Mucosa of descending colon (tissue), 3 donors: Measurements from ENCODE around the gene CIB4. TPM values are rescaled to one million over a fixed set of nuclear protein-coding genes. Genes with fewer than 3 reads are reported as not detected.

ENCODE experiments used
- ATAC-seq: fragments of 200-7000 bp; cut with Tn5 transposase; one replicate; pipeline ENCODE4 v1.9.1; 2020; ENCODE audit warnings: mild to moderate bottlenecking, moderate library complexity
- DNase-seq, 3 donors: peaks; one replicate each; pipeline ENCODE4 v3.0.0-alpha.2; 2020
- H3K36me3 ChIP-seq: fragments of 200-600 bp; one replicate; pipeline ENCODE4 v1.8.0; 2021; ENCODE audit warnings: low read depth, mild to moderate bottlenecking
- H3K4me1 ChIP-seq: fragments of 200-600 bp; one replicate; pipeline ENCODE4 v1.8.0; 2021; ENCODE audit warnings: low read depth, mild to moderate bottlenecking
- H3K4me3 ChIP-seq: fragments of 200-600 bp; one replicate; pipeline ENCODE4 v1.8.0; 2021; ENCODE audit warnings: mild to moderate bottlenecking
- H3K9me3 ChIP-seq: fragments of 200-600 bp; one replicate; pipeline ENCODE4 v1.8.0; 2021; ENCODE audit warnings: mild to moderate bottlenecking
- intact Hi-C, 2 donors: fragments of 100-400 bp; cut with DNase I in 1 of 2; cut with micrococcal nuclease in 1 of 2; formaldehyde crosslinking; loops; one replicate each; pipeline versions ENCODE4 v1.11.0 to v1.11.1; 2022; cut with DNase I, micrococcal nuclease
- total RNA-seq, 3 donors: library from RNA; stranded (reverse); fragmentation: NEBNext Ultra II Directional in 2 of 3; extraction: Animal tissue kit (Norgen Biotek cat#: 25700) in 2 of 3; gene quantifications; one replicate each; pipeline versions ENCODE4 v1.2.1 to v1.2.4, GENCODE V29; 2021 to 2023
- TF ChIP-seq, protein P1 (sequence below): fragments of 200-600 bp; IDR thresholded peaks from one replicate; pipeline ENCODE4 v1.8.0; 2022; ENCODE audit warnings: antibody characterized with exemption, mild to moderate bottlenecking
- donor health status: DM: no; HTN: no; CAD: no; lungs with moderate emphysema.
- donor health status: DM: no; HTN: no; CAD: no.
- donor health status: DM: no; HTN: yes; CAD: no.

Gene CIB4
- total RNA-seq, 3 donors from 2014 or later, result 0.60 TPM; not detected in 2

DNA sequence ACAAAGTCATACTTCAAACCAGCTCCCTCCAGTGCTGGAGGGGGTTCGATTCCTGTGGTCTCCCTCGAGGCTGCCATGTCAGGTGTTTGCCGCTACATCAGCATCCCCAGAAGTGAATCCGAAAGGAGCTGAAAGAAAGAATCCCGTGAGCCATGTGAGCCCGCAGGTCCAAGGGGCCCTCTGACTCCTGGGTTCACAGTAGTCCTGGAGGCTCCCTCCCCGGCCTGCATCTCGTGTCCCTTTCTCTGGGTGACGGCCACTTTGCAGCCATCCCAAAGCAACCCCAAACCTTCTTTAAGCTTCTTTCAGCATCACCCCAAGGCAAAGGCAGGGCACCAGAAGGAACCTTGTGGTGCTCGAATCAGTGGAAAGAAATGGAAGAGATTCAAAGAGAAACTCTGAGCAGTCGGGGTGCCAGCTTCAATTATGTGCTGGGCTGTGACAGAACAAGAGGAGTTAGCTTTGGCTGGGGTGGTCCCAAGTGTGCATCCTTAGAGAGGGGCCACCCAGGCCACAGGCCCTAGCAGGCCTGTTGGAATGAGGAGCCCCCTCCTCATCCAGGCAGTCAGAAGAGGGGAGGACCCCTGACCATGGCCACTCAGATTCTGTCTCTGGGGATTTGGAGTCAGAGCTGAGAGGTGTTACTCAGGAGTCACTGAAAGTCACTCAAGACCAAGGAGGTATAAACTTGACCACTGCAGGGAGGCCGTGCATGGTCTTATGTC is 59.7 kb downstream of the CIB4 start:
- no peaks in the 10 kb centered on the region for H3K9me3 ChIP-seq
- no peaks in the 10 kb centered on the region for H3K36me3 ChIP-seq
- TF ChIP-seq, protein P1, sequence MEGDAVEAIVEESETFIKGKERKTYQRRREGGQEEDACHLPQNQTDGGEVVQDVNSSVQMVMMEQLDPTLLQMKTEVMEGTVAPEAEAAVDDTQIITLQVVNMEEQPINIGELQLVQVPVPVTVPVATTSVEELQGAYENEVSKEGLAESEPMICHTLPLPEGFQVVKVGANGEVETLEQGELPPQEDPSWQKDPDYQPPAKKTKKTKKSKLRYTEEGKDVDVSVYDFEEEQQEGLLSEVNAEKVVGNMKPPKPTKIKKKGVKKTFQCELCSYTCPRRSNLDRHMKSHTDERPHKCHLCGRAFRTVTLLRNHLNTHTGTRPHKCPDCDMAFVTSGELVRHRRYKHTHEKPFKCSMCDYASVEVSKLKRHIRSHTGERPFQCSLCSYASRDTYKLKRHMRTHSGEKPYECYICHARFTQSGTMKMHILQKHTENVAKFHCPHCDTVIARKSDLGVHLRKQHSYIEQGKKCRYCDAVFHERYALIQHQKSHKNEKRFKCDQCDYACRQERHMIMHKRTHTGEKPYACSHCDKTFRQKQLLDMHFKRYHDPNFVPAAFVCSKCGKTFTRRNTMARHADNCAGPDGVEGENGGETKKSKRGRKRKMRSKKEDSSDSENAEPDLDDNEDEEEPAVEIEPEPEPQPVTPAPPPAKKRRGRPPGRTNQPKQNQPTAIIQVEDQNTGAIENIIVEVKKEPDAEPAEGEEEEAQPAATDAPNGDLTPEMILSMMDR, result no peak
- no peak overlapping the region for H3K4me3 ChIP-seq
- ATAC-seq (no peak), DNase-seq (peak in 1 of 3 donors; percentile 19)
- intact Hi-C loops, result no loop called here
- H3K4me1 ChIP-seq, result no peaks in the 10 kb centered on the region

DNA sequence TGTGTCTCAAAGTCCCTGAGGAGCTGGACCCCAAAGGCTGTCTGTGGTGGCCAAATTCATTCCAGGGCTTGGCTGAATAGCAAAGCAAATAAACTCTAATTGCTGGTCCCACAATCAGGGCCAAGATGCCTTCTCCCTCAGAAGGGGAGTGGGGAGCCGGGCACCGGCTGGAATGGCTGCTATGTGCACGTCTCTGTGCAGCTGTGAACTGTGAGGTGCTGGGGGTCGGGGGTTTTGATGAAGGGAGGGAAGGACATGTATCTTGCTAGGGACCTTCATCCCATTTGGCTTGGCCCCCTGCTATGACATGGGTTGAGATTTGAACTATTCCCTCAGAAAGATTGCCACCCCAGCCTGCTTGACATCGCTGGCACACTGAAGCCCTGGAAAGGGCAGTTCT is 60.4 kb downstream of the CIB4 start:
- intact Hi-C loops, result no loop called here
- DNase-seq (peak in 1 of 3 donors; percentile 7), ATAC-seq (no peak)
- Histone ChIP-seq H3K4me1 (no peaks in the 10 kb centered on the region), H3K9me3 (no peaks in the 10 kb centered on the region), H3K4me3 (no peak overlapping the region), H3K36me3 (no peaks in the 10 kb centered on the region)
- TF ChIP-seq, protein P1, result no peak

DNA sequence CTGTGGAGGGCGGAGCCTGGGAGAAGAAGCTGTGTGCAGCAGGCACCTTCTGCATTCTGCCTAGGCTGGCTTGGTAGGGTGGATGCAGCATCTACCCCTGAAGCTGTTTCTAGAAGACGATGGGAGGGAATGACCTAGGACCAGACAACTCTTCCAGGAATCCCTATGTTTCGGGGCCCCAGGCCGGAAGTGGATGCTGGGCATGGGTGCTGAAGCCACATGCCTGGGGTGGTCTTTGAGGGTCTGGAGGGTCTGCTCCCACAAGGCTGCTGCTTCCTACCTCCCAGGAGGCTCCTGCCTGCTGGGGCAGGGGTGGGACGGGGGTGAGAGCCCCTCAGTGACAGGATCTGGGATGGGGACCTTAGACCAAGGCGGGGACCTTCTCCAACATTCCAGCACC is 61.0 kb downstream of the CIB4 start:
- Histone ChIP-seq H3K4me1 (no peaks in the 10 kb centered on the region), H3K9me3 (no peaks in the 10 kb centered on the region), H3K36me3 (no peaks in the 10 kb centered on the region), H3K4me3 (no peak overlapping the region)
- TF ChIP-seq, protein P1, result no peak
- no peak for ATAC-seq
- intact Hi-C loops, result no loop called here
- DNase-seq, result peak in 1 of 3 donors; percentile 17

DNA sequence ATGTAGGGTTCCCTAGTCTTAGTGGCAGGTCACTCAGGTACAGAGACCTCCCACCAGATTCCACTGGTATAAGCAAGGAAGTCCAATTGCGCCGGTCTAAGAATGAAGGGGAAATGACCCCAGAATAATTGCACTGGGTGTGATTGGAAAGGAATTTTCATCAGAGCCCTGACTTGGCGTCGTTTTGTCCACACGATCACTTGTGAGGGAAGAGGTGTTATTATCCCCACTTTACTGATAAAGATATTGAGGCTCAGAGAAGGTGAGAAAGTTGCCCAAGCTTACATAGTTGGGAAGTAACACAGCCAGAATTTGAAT is 61.5 kb downstream of the CIB4 start:
- intact Hi-C loops, result no loop called here
- Histone ChIP-seq H3K36me3 (no peaks in the 10 kb centered on the region), H3K4me3 (no peak overlapping the region), H3K9me3 (no peaks in the 10 kb centered on the region), H3K4me1 (no peaks in the 10 kb centered on the region)
- ATAC-seq (no peak), DNase-seq (no peak)
- TF ChIP-seq, protein P1, result no peak

DNA sequence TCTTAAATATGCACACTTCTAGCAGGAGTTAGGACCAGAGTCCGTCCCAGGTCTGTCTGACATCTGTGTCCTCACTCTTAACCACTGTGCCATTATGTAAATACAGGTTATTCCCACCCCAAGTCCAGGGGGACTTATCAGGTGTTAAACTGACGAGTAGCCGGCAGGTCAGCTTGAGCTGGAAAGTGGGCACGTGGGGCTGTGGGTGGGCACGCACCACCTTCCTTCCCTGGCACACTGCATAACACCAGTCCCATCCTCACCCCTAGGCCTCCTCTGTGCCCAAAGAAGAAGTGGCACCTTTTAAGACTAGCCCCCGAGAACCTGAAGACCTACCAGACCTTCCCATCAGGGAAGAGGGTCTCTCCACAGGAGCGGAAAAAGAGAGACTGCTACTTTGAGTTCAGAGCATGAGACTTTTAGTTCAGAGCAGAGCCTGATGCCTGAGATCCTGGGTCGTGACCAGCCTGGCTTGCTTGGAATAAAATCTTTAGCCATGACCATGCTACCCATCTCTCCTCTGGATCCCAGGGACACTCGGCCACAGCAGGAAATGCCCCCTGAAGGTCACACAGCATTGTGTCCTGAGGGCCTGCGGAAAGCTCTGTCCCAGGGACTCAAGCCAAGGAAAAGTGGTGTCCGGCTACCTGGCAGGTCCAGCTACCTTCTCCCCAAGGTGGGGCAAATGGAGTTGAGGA is 62.0 kb downstream of the CIB4 start:
- peak in 1 of 3 donors; percentile 7 for DNase-seq
- Histone ChIP-seq H3K4me1 (no peaks in the 10 kb centered on the region), H3K36me3 (no peaks in the 10 kb centered on the region), H3K9me3 (no peaks in the 10 kb centered on the region), H3K4me3 (no peak overlapping the region)
- intact Hi-C loops, result no loop called here
- no peak for ATAC-seq
- TF ChIP-seq, protein P1, result no peak
